Activated T-helper 9 cell treated with anti-CD3 and anti-CD28 coated beads, Interleukin-2, amount 50 U/mL, for 16 hours (primary cell): ENCODE measurements around the gene SEZ6L.
"Not testable (repeated sequence)": the region's sequence is repeated elsewhere in the genome, so short reads cannot be mapped to it uniquely, and the experiment has no call there.

ENCODE experiments used
- DNase-seq: peaks from one replicate; pipeline ENCODE4 v3.0.0-alpha.2; 2020; ENCODE audit warnings: low read depth

Gene SEZ6L

GRCh38 chr22:26383968-26384556, 214.8 kb downstream of the SEZ6L start:
- DNase-seq, result no peak

GRCh38 chr22:26385164-26385563, 215.9 kb downstream of the SEZ6L start:
- DNase-seq, result no peak

- no peak for DNase-seq
Observed at GRCh38 chr22:26389125-26389524, 219.9 kb downstream of the SEZ6L start.

GRCh38 chr22:26391091-26391490, 221.8 kb downstream of the SEZ6L start:
- no peak for DNase-seq

GRCh38 chr22:26391623-26392022, 222.4 kb downstream of the SEZ6L start:
- no peak for DNase-seq

GRCh38 chr22:26393929-26394328, 224.7 kb downstream of the SEZ6L start:
- DNase-seq, result no peak

- DNase-seq, result no peak
Observed at GRCh38 chr22:26394777-26395176, 225.5 kb downstream of the SEZ6L start.

- no peak for DNase-seq
Observed at GRCh38 chr22:26395926-26396325, 226.7 kb downstream of the SEZ6L start.

- DNase-seq, result peak; percentile 19
Observed at GRCh38 chr22:26398741-26399153, 229.5 kb downstream of the SEZ6L start.

GRCh38 chr22:26399289-26399688, 230.0 kb downstream of the SEZ6L start:
- no peak for DNase-seq

- no peak for DNase-seq
Observed at GRCh38 chr22:26401726-26402125, 232.5 kb downstream of the SEZ6L start.

GRCh38 chr22:26404851-26405421, 235.7 kb downstream of the SEZ6L start:
- no peak for DNase-seq

- no peak for DNase-seq
Observed at GRCh38 chr22:26406118-26406517, 236.9 kb downstream of the SEZ6L start.

- not testable (repeated sequence) for DNase-seq
Observed at GRCh38 chr22:26408562-26409220, 239.4 kb downstream of the SEZ6L start.

- DNase-seq, result no peak
Observed at GRCh38 chr22:26409719-26410335, 240.6 kb downstream of the SEZ6L start.

GRCh38 chr22:26410386-26410785, 241.1 kb downstream of the SEZ6L start:
- no peak for DNase-seq

- DNase-seq, result no peak
Observed at GRCh38 chr22:26414347-26414746, 245.1 kb downstream of the SEZ6L start.

GRCh38 chr22:26416256-26416655, 247.0 kb downstream of the SEZ6L start:
- no peak for DNase-seq

GRCh38 chr22:26416670-26417276, 247.5 kb downstream of the SEZ6L start:
- DNase-seq, result no peak

GRCh38 chr22:26417406-26417805, 248.1 kb downstream of the SEZ6L start:
- DNase-seq, result no peak

- no peak for DNase-seq
Observed at GRCh38 chr22:26418620-26419019, 249.4 kb downstream of the SEZ6L start.

- no peak for DNase-seq
Observed at GRCh38 chr22:26426924-26427323, 257.7 kb downstream of the SEZ6L start.
